ENCODE measurements around the gene SIM2. TPM values are rescaled to one million over a fixed set of nuclear protein-coding genes. Genes with fewer than 3 reads are reported as not detected.

Gene SIM2
- total and polyA plus RNA-seq, 2 donors (not counting 1 experiment from before 2014, with no cell fraction given): not detected

GRCh38 chr21:36661511-36662309, 37.2 kb upstream of the SIM2 start:
- Histone ChIP-seq H4K20me1 (ENCODE audit: control insufficient read depth, insufficient read depth, low read length, poor library complexity, severe bottlenecking) (no peaks in the 10 kb centered on the region), H3K79me2 (ENCODE audit: control insufficient read depth, insufficient read depth, low read length) (no peaks in the 10 kb centered on the region), H3K4me2 (replicated peaks; ENCODE audit: low read depth, low read length, poor library complexity, severe bottlenecking) (no peak overlapping the region), H3K36me3 (replicated peaks in 1 of 2; ENCODE audit: control extremely low read depth in 1 of 2, control insufficient read depth in 1 of 2, extremely low read depth in 1 of 2, insufficient read depth in 2 of 2, low read length in 1 of 2) (no peaks in the 10 kb centered on the region), H3K9me3 (ENCODE audit: control extremely low read depth in 1 of 3, control insufficient read depth in 2 of 3, insufficient read depth in 1 of 3, low read length in 2 of 3) (no peaks in the 10 kb centered on the region), H3K4me1 (ENCODE audit: control insufficient read depth in 2 of 2, insufficient read depth in 2 of 2, low read length in 2 of 2) (no peaks in the 10 kb centered on the region), H3K9ac (ENCODE audit: low read length) (no peak overlapping the region), H2AFZ (ENCODE audit: insufficient read depth, low read depth, low read length, poor library complexity, severe bottlenecking) (no peak overlapping the region), H3K27me3 (replicated peaks in 1 of 4; ENCODE audit: control extremely low read depth in 1 of 4, control insufficient read depth in 3 of 4, insufficient read depth in 4 of 4, low read length in 3 of 4) (peaks cover 0 to 4% (median 0%) of the 10 kb centered on the region in 4 experiments), H3K27ac (ENCODE audit: low read length in 2 of 2) (no peak overlapping the region), H3K4me3 (ENCODE audit: control extremely low read depth in 1 of 5, extremely low read depth in 1 of 5, insufficient read depth in 1 of 5, low read depth in 2 of 5, low read length in 4 of 5) (no peak overlapping the region)
- Mint-ChIP-seq H3K27ac (no peak overlapping the region), H3K9me3 (ENCODE audit: insufficient read depth) (peaks cover 2% of the 10 kb centered on the region), H3K27me3 (peaks cover 27% of the 10 kb centered on the region), H3K4me1 (no peaks in the 10 kb centered on the region), H3K4me3 (no peak overlapping the region)
- POLR2A ChIA-PET: no interaction called here
- ATAC-seq (ENCODE audit: low read depth) (no peak), DNase-seq (no peak)
- 100% methylated on average over 1 of the region's 11 CpGs for WGBS (ENCODE audit: insufficient coverage)
- CTCF ChIA-PET: no interaction called here
- intact Hi-C loops (cut with micrococcal nuclease): no loop called here
- TF ChIP-seq EZH2 (IDR thresholded peaks at IDR 0.05; ENCODE audit: borderline replicate concordance, insufficient read depth, low read depth, low read length, poor library complexity, severe bottlenecking) (no peak), CTCF (IDR thresholded peaks at IDR 0.05) (no peak)

- H3K4me2 ChIP-seq (replicated peaks; ENCODE audit: low read depth, low read length, poor library complexity, severe bottlenecking): no peak overlapping the region
- no peak overlapping the region for H3K9ac ChIP-seq (ENCODE audit: low read length)
- CTCF ChIA-PET: no interaction called here
- WGBS (ENCODE audit: insufficient coverage): 71% methylated on average over 15 of the region's 18 CpGs
- H2AFZ ChIP-seq (ENCODE audit: insufficient read depth, low read depth, low read length, poor library complexity, severe bottlenecking): no peak overlapping the region
- H4K20me1 ChIP-seq (ENCODE audit: control insufficient read depth, insufficient read depth, low read length, poor library complexity, severe bottlenecking): no peaks in the 10 kb centered on the region
- no peaks in the 10 kb centered on the region for H3K4me1 Mint-ChIP-seq
- H3K27ac Mint-ChIP-seq: no peak overlapping the region
- H3K4me3 ChIP-seq (ENCODE audit: control extremely low read depth in 1 of 5, extremely low read depth in 1 of 5, insufficient read depth in 1 of 5, low read depth in 2 of 5, low read length in 4 of 5): no peak overlapping the region
- no peak for ATAC-seq (ENCODE audit: low read depth)
- H3K4me3 Mint-ChIP-seq: no peak overlapping the region
- H3K9me3 Mint-ChIP-seq (ENCODE audit: insufficient read depth): no peaks in the 10 kb centered on the region
- no peak for DNase-seq
- H3K4me1 ChIP-seq (ENCODE audit: control insufficient read depth in 2 of 2, insufficient read depth in 2 of 2, low read length in 2 of 2): no peaks in the 10 kb centered on the region
- peaks cover 0 to 4% (median 0%) of the 10 kb centered on the region in 4 experiments for H3K27me3 ChIP-seq (replicated peaks in 1 of 4; ENCODE audit: control extremely low read depth in 1 of 4, control insufficient read depth in 3 of 4, insufficient read depth in 4 of 4, low read length in 3 of 4)
- TF ChIP-seq EZH2 (IDR thresholded peaks at IDR 0.05; ENCODE audit: borderline replicate concordance, insufficient read depth, low read depth, low read length, poor library complexity, severe bottlenecking) (no peak), CTCF (IDR thresholded peaks at IDR 0.05) (no peak)
- no peak overlapping the region for H3K27ac ChIP-seq (ENCODE audit: low read length in 2 of 2)
- POLR2A ChIA-PET: no interaction called here
- no peaks in the 10 kb centered on the region for H3K9me3 ChIP-seq (ENCODE audit: control extremely low read depth in 1 of 3, control insufficient read depth in 2 of 3, insufficient read depth in 1 of 3, low read length in 2 of 3)
- intact Hi-C loops (cut with micrococcal nuclease): no loop called here
- H3K36me3 ChIP-seq (replicated peaks in 1 of 2; ENCODE audit: control extremely low read depth in 1 of 2, control insufficient read depth in 1 of 2, extremely low read depth in 1 of 2, insufficient read depth in 2 of 2, low read length in 1 of 2): no peaks in the 10 kb centered on the region
- H3K79me2 ChIP-seq (ENCODE audit: control insufficient read depth, insufficient read depth, low read length): no peaks in the 10 kb centered on the region
- H3K27me3 Mint-ChIP-seq: peaks cover 34% of the 10 kb centered on the region
These were observed 35.7 kb upstream of the SIM2 start for GRCh38 chr21:36663033-36663855.

Data from B cell (primary cell).